Spinal cord (tissue), 10 donors: ENCODE results near the gene VGF. TPM values are rescaled to one million over a fixed set of nuclear protein-coding genes. Genes with fewer than 3 reads are reported as not detected.

ENCODE experiments used
- DNase-seq, 6 donors: peaks; one replicate each; pipeline versions ENCODE4 v3.0.0 to v3.0.0-alpha.2; 2013 to 2015; ENCODE audit warnings: low spot score in 6 of 6, low read depth in 4 of 6
- H3K27ac ChIP-seq: one replicate; pipeline ENCODE4 v1.5.1; 2013; ENCODE audit warnings: low read depth, low read length, control low read depth
- H3K27me3 ChIP-seq: one replicate; pipeline ENCODE4 v1.6.1; 2013; ENCODE audit warnings: low read length; ENCODE audit not compliant: control insufficient read depth, insufficient read depth
- H3K36me3 ChIP-seq: one replicate; pipeline ENCODE4 v1.6.1; 2013; ENCODE audit warnings: low read length; ENCODE audit not compliant: control insufficient read depth, insufficient read depth
- H3K4me1 ChIP-seq: one replicate; pipeline ENCODE4 v1.6.1; 2013; ENCODE audit warnings: low read length; ENCODE audit not compliant: control insufficient read depth, insufficient read depth
- H3K4me3 ChIP-seq: one replicate; pipeline ENCODE4 v1.5.1; 2013; ENCODE audit warnings: low read depth, low read length, control low read depth
- H3K9me3 ChIP-seq: one replicate; pipeline ENCODE4 v1.6.1; 2013; ENCODE audit warnings: low read length; ENCODE audit not compliant: control insufficient read depth, insufficient read depth
- whole genome bisulfite sequencing: methylation state at CpG from one replicate; pipeline ENCODE4 v1.1.5; 2013; ENCODE audit warnings: missing lambda C conversion rate; ENCODE audit not compliant: insufficient coverage; 5-methylcytosine and 5-hydroxymethylcytosine counted together
- polyA plus RNA-seq, 2 donors: library from polyadenylated mRNA; unstranded; fragments of 120-200 nt; gene quantifications; one replicate each; pipeline ENCODE4 v1.2.1, GENCODE V29; 2013; ENCODE audit not compliant: insufficient read length in 2 of 2
- total RNA-seq, 2 donors: library from RNA; depleted of rRNA in 1 of 2; stranded (reverse); fragments of 120-200 nt in 1 of 2; fragments of >200 nt in 1 of 2; gene quantifications; one replicate each; pipeline versions ENCODE4 v1.2.3 to v1.2.4, GENCODE V29; 2013 to 2014
- donor health status: healthy.

The VGF gene
- total and polyA plus RNA-seq, 4 donors = 7.9 to 70.2 (median 39.1) TPM

GRCh38 chr7:101129603-101130117 lies 35.7 kb downstream of the VGF start:
- H3K36me3 ChIP-seq = no peaks in the 10 kb centered on the region
- H3K4me1 ChIP-seq = peaks cover 27% of the 10 kb centered on the region
- H3K27me3 ChIP-seq = peaks cover 4% of the 10 kb centered on the region
- H3K4me3 ChIP-seq = no peak overlapping the region
- H3K9me3 ChIP-seq = no peaks in the 10 kb centered on the region
- no peak overlapping the region for H3K27ac ChIP-seq
- DNase-seq = no peak
- 100% methylated on average over 1 of the region's 3 CpGs for WGBS

- DNase-seq = no peak
- peaks cover 21% of the 10 kb centered on the region for H3K4me1 ChIP-seq
- H3K9me3 ChIP-seq = no peaks in the 10 kb centered on the region
- 76% methylated on average over 13 of the region's 14 CpGs for WGBS
- H3K4me3 ChIP-seq = no peak overlapping the region
- no peak overlapping the region for H3K27ac ChIP-seq
- no peaks in the 10 kb centered on the region for H3K36me3 ChIP-seq
- peaks cover 6% of the 10 kb centered on the region for H3K27me3 ChIP-seq
These were observed 37.1 kb downstream of the VGF start for GRCh38 chr7:101128040-101128834.

- peaks cover 21% of the 10 kb centered on the region for H3K4me1 ChIP-seq
- no peaks in the 10 kb centered on the region for H3K36me3 ChIP-seq
- DNase-seq = no peak
- H3K9me3 ChIP-seq = no peaks in the 10 kb centered on the region
- H3K27ac ChIP-seq = no peak overlapping the region
- no peak overlapping the region for H3K4me3 ChIP-seq
- H3K27me3 ChIP-seq = peaks cover 6% of the 10 kb centered on the region
- WGBS = 75% methylated on average over 2 of the region's 3 CpGs
These were observed 37.8 kb downstream of the VGF start for GRCh38 chr7:101127460-101128039.

- H3K27ac ChIP-seq = peak within 1 kb of the TSS; percentile 73
These were observed 38.5 kb downstream of the VGF start, which contains the start of gene SERPINE1 for GRCh38 chr7:101126651-101127459. Gene SERPINE1 (plus strand): TSS chr7:101127104. CDS start chr7:101128394, 1,290 bp downstream.

GRCh38 chr7:101125989-101126650 lies 39.2 kb downstream of the VGF start:
- Histone ChIP-seq H3K27me3 (peaks cover 4% of the 10 kb centered on the region), H3K4me3 (no peak overlapping the region)
- 23% methylated on average over 11 of the region's 15 CpGs for WGBS

More at GRCh38 chr7:101126651-101127459, 38.5 kb downstream of the VGF start, which contains the start of gene SERPINE1:
- 4% methylated on average over 17 of the region's 22 CpGs for WGBS
- Histone ChIP-seq H3K36me3 (no peaks in the 10 kb centered on the region), H3K4me3 (no peak within 1 kb of the TSS), H3K27me3 (peaks cover 4% of the 10 kb centered on the region), H3K9me3 (no peaks in the 10 kb centered on the region), H3K4me1 (peaks cover 24% of the 10 kb centered on the region)
- peak in 3 of 6 donors; percentile 29 to 89 (median 71) for DNase-seq

GRCh38 chr7:101124376-101125056 lies 40.9 kb downstream of the VGF start:
- H3K27ac ChIP-seq = peak overlapping the region; percentile 17
- peaks cover 4% of the 10 kb centered on the region for H3K27me3 ChIP-seq
- no peaks in the 10 kb centered on the region for H3K9me3 ChIP-seq
- peak in 1 of 6 donors; percentile 41 for DNase-seq
- WGBS = 61% methylated on average over 4 of the region's 7 CpGs
- peaks cover 27% of the 10 kb centered on the region for H3K4me1 ChIP-seq
- no peak overlapping the region for H3K4me3 ChIP-seq
- no peaks in the 10 kb centered on the region for H3K36me3 ChIP-seq

More at GRCh38 chr7:101125989-101126650, 39.2 kb downstream of the VGF start:
- H3K4me1 ChIP-seq = peaks cover 24% of the 10 kb centered on the region
- DNase-seq = peak in 2 of 6 donors; percentile 36 to 66
- H3K27ac ChIP-seq = peak overlapping the region; percentile 73
- no peaks in the 10 kb centered on the region for H3K9me3 ChIP-seq
- no peaks in the 10 kb centered on the region for H3K36me3 ChIP-seq

GRCh38 chr7:101123703-101124068 lies 41.7 kb downstream of the VGF start:
- Histone ChIP-seq H3K27me3 (peaks cover 4% of the 10 kb centered on the region), H3K4me1 (peaks cover 27% of the 10 kb centered on the region)
- 100% methylated on average over 1 of the region's 3 CpGs for WGBS

GRCh38 chr7:101122933-101123702 lies 42.3 kb downstream of the VGF start:
- no peaks in the 10 kb centered on the region for H3K36me3 ChIP-seq
- peaks cover 3% of the 10 kb centered on the region for H3K27me3 ChIP-seq
- no peak for DNase-seq
- H3K9me3 ChIP-seq = no peaks in the 10 kb centered on the region
- H3K4me3 ChIP-seq = no peak overlapping the region
- H3K27ac ChIP-seq = no peak overlapping the region
- 88% methylated on average over 6 of the region's 11 CpGs for whole genome bisulfite sequencing
- peaks cover 27% of the 10 kb centered on the region for H3K4me1 ChIP-seq

More at GRCh38 chr7:101123703-101124068, 41.7 kb downstream of the VGF start:
- Histone ChIP-seq H3K27ac (no peak overlapping the region), H3K9me3 (no peaks in the 10 kb centered on the region), H3K4me3 (no peak overlapping the region), H3K36me3 (no peaks in the 10 kb centered on the region)
- no peak for DNase-seq
